GM19238 (cell line): ENCODE measurements around the gene GPR37L1.
"Not testable (repeated sequence)": the region's sequence is repeated elsewhere in the genome, so short reads cannot be mapped to it uniquely, and the experiment has no call there.

Experiments used
- DNase-seq: peaks from one replicate; pipeline ENCODE4 v3.0.0; 2011; ENCODE audit warnings: low spot score; ENCODE audit not compliant: insufficient read length

The GPR37L1 gene

GRCh38 chr1:202107801-202108731 is 14.7 kb upstream of the GPR37L1 start:
- DNase-seq, result no peak

GRCh38 chr1:202110977-202111376 is 11.7 kb upstream of the GPR37L1 start:
- no peak for DNase-seq

GRCh38 chr1:202111589-202111988 is 11.1 kb upstream of the GPR37L1 start:
- not testable (repeated sequence) for DNase-seq

GRCh38 chr1:202112859-202113689 is 9.6 kb upstream of the GPR37L1 start:
- no peak for DNase-seq

- no peak for DNase-seq
These were observed 8.9 kb upstream of the GPR37L1 start for GRCh38 chr1:202113690-202114300.

- DNase-seq, result no peak
These were observed 6.4 kb upstream of the GPR37L1 start for GRCh38 chr1:202116287-202116686.

GRCh38 chr1:202117898-202118371 is 4.8 kb upstream of the GPR37L1 start:
- DNase-seq, result no peak

GRCh38 chr1:202121006-202121405 is 1.7 kb upstream of the GPR37L1 start:
- DNase-seq, result no peak

GRCh38 chr1:202123336-202123813 is 658 bp downstream of the GPR37L1 start:
- DNase-seq, result no peak

GRCh38 chr1:202124142-202124541 is 1.4 kb downstream of the GPR37L1 start:
- DNase-seq, result no peak

- DNase-seq, result no peak
These were observed 2.9 kb downstream of the GPR37L1 start for GRCh38 chr1:202125611-202126010.

GRCh38 chr1:202126426-202126825 is 3.7 kb downstream of the GPR37L1 start:
- no peak for DNase-seq

- no peak for DNase-seq
These were observed 4.3 kb downstream of the GPR37L1 start for GRCh38 chr1:202127061-202127460.

GRCh38 chr1:202127836-202128622 is 5.3 kb downstream of the GPR37L1 start:
- no peak for DNase-seq

GRCh38 chr1:202129453-202130296 is 7.0 kb downstream of the GPR37L1 start:
- DNase-seq, result no peak

- DNase-seq, result no peak
These were observed 7.6 kb downstream of the GPR37L1 start for GRCh38 chr1:202130297-202130721.

- no peak for DNase-seq
These were observed 8.3 kb downstream of the GPR37L1 start for GRCh38 chr1:202130816-202131522.

GRCh38 chr1:202131956-202132821 is 9.5 kb downstream of the GPR37L1 start:
- no peak for DNase-seq
